OCI-LY3 (cell line): ENCODE measurements around the gene ZNF385A.

ENCODE experiments used
- CTCF ChIP-seq: fragments of 200-600, 300-600 bp; sonication (generic); IDR thresholded peaks from 2 replicates; pipeline ENCODE4 v1.5.1; 2014; ENCODE audit warnings: antibody characterized with exemption, low read length, low read depth
- EZH2phosphoT487 ChIP-seq: fragments of 200-600 bp; shearing (Covaris generic); IDR thresholded peaks from 2 replicates; pipeline ENCODE4 v1.6.1; 2018; ENCODE audit warnings: antibody characterized with exemption, mixed run types, low read depth

GRCh38 chr12:54368709-54369596 lies 15.6 kb downstream of the ZNF385A start:
- TF ChIP-seq CTCF (peak; percentile 87), EZH2phosphoT487 (no peak)
